AG10803 (cell line): ENCODE data around the gene TXNRD3.

Experiments
- DNase-seq: peaks from one replicate; pipeline ENCODE4 v3.0.0; 2010; ENCODE audit warnings: low read depth
- H3K4me3 ChIP-seq: 2 replicates; pipeline ENCODE4 v1.5.1; 2011; ENCODE audit warnings: mild to moderate bottlenecking, low read length, control low read depth
- CTCF ChIP-seq: conservative IDR thresholded peaks from 2 replicates; pipeline ENCODE4 v1.5.1; 2011; ENCODE audit warnings: mild to moderate bottlenecking, low read length, control low read depth, inconsistent platforms

TXNRD3 gene

GRCh38 chr3:126557761-126558160 is 97.2 kb downstream of the TXNRD3 start:
- DNase-seq, result no peak
- TF ChIP-seq CTCF, result no peak
- H3K4me3 ChIP-seq, result no peak overlapping the region

GRCh38 chr3:126557415-126557745 is 97.5 kb downstream of the TXNRD3 start:
- no peak for DNase-seq
- TF ChIP-seq CTCF, result no peak
- H3K4me3 ChIP-seq, result no peak overlapping the region
